SK-N-MC (cell line): Measurements from ENCODE around the gene UQCC2.
A peak's percentile ranks its signal among the peaks of the same experiment; 100 is the strongest.

ENCODE experiments used
- DNase-seq: peaks from one replicate; pipeline ENCODE4 v3.0.0-alpha.2; 2011; ENCODE audit warnings: low read depth, low spot score
- H3K27ac ChIP-seq: fragments of 200-600 bp; sonication (generic); 2 replicates; pipeline ENCODE4 v1.5.1; 2016; ENCODE audit warnings: mixed run types
- H3K36me3 ChIP-seq: fragments of 200-600 bp; sonication (generic); 2 replicates; pipeline ENCODE4 v1.6.1; 2017; ENCODE audit warnings: antibody characterized with exemption, low read length, mixed read lengths; ENCODE audit not compliant: insufficient read depth
- H3K4me3 ChIP-seq: fragments of 200-600 bp; sonication (generic); 2 replicates; pipeline ENCODE4 v1.5.1; 2016
- H3K9ac ChIP-seq: fragments of 200-600 bp; sonication (generic); 2 replicates; pipeline ENCODE4 v1.8.0; 2017; ENCODE audit warnings: mixed run types, mixed read lengths; ENCODE audit not compliant: insufficient read length
- H3K9me3 ChIP-seq: fragments of 200-600 bp; sonication (generic); 2 replicates; pipeline ENCODE4 v1.6.1; 2017; ENCODE audit warnings: low read depth, mild to moderate bottlenecking, antibody characterized with exemption, low read length, moderate library complexity, mixed read lengths
- EZH2 ChIP-seq: fragments of 200-600 bp; sonication (generic); IDR thresholded peaks from one replicate; pipeline ENCODE4 v1.6.1; 2017; ENCODE audit warnings: antibody characterized with exemption
- FOXP2 ChIP-seq: optimal IDR thresholded peaks from 2 replicates; pipeline ENCODE3; 2011; ENCODE audit warnings: mild to moderate bottlenecking, moderate library complexity; ENCODE audit not compliant: insufficient read depth; ENCODE audit errors: extremely low read length, control extremely low read depth
- POLR2AphosphoS5 ChIP-seq: IDR thresholded peaks from 2 replicates; pipeline ENCODE4 v1.6.1; 2012; ENCODE audit warnings: mild to moderate bottlenecking, low read depth, low read length, borderline replicate concordance

UQCC2 gene

DNA sequence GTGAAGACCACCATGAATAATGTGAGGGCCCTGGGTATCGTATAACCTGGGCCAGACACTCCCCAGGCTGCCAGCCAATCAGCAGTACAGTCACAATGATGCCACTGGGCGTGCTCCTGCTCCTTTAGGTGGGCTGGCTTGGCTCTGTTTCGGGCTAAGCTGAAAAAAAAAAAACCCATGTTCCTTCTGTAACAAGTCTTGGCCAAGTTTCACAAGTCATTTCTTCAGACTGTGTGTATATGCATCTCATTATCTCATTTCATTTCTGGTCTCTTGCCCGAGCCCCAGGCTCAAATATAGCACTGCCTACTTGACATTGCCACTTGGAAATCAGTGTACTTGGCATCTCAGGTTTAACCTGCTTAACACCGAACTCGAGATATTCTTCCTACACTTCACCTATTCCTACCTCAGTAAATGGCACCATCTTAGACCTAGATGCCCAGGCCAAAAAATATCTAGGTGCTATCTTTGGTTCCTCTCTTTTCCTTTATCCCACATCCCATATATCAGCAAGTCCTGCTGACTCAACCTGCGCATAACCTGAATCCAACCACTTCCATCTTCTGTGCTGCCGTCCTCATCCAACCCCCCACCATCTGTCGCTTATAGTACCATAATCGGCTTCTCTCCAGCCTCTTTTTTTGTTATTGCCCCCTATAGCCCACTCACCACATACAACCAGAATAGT is 1.8 kb downstream of the UQCC2 start:
- TF ChIP-seq EZH2 (no peak), POLR2AphosphoS5 (no peak; the same call in 1 of the 2 replicates), FOXP2 (no peak)
- H3K9me3 ChIP-seq = no peaks in the 10 kb centered on the region
- H3K36me3 ChIP-seq = peaks cover 32% of the 10 kb centered on the region
- 0 out of 2 replicates have a peak overlapping the region, but pooled peaks have one; percentile 82 for H3K4me3 ChIP-seq
- peak overlapping the region; percentile 96 for H3K9ac ChIP-seq
- no peak overlapping the region for H3K27ac ChIP-seq
- no peak for DNase-seq

DNA sequence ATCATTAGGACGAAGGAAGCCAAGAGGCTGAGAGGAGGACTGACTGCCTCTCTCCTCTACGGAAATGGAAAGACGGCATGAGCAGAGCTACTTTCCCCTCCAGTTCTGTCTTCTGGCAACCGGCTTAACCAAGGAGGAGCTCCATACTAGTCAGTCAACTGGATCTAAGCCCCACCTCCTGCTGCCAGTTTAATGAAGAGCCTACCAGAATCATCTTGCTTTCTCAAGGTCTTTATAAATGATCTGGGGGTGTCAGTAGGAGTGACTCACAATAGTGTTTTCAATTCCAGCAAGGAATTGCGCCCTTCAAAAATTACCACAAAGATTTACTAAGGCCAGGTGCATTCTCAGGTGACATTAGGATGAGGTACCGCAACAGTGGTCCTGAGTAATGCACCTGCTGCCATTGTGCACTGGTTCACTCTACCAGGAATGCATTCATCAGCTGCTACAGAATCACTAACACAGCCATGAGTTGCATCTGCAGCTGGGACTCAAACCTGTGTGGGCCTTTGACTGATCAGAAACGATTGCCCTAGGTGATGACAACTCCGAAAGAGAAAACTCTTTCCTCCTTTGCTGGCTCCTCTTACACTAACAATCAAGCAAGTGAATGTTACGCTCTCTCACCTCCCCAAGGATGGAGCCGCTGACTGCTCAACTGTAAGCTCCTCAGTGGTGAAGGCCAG is 2.8 kb downstream of the UQCC2 start:
- H3K4me3 ChIP-seq = no peak overlapping the region
- H3K9me3 ChIP-seq = no peaks in the 10 kb centered on the region
- peaks cover 34% of the 10 kb centered on the region for H3K36me3 ChIP-seq
- TF ChIP-seq POLR2AphosphoS5 (0 out of 2 replicates have a peak, but pooled peaks have one; percentile 5), FOXP2 (no peak), EZH2 (no peak)
- no peak for DNase-seq
- no peak overlapping the region for H3K9ac ChIP-seq
- H3K27ac ChIP-seq = no peak overlapping the region

DNA sequence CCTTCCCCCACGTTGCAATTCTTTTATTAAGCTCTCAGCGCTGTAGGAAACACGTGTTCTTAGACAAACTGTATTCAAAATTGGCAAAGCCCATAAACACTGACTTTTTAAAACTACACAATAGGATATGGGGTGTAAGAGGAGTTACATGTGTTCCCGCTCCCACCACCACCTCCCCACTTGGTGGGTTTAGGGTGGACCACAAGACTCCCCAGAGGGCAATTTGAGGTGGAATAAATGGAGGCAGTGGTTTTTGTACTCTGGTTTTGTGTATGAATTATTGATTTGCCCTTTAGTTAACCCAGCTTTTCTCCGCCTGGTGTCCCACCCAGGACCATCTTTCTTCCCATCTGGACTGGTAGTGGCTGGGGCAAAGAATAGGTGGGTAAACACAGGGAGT is 3.7 kb downstream of the UQCC2 start:
- Histone ChIP-seq H3K9ac (no peak overlapping the region), H3K4me3 (no peak overlapping the region), H3K9me3 (no peaks in the 10 kb centered on the region), H3K27ac (no peak overlapping the region), H3K36me3 (peaks cover 35% of the 10 kb centered on the region)
- DNase-seq = no peak
- peak; percentile 31; the same call in 1 of the 2 replicates for TF ChIP-seq POLR2AphosphoS5
- no peak for TF ChIP-seq EZH2
- no peak for TF ChIP-seq FOXP2

DNA sequence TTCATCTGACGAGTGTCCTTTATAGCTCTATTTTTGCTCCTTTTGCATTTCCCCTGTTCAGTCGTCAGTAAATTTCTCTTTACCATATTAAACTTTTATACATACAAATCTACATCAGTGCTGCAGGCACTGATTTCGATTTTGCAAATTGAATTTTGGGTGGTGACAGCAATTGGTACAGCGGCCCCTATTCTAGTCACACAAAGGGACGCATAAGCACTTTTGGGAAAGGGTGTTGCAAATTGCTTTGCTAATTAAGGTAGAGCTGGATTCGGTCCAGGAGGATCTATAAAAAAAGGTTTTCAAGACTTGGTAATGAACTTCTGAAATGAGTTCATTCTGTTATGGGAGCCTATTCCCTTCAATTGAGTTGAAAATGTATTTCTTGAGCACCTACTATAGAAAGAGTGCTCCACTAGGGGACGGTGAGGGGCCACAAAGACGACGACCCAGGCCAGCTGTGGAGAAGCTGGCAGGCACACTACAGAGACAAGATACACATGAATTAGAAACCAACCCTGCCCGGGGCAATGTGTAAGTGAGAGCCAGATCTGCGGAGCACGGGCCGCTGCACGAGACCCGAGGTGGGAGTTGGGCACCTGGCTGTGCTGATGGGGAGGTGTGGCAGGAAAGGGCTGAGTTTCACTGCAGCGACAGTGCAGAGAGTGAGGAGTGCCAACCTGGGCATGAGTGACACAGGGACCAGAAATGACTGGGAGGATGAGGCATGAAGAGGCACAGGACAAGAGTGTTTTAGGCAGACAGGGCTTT is 5.4 kb downstream of the UQCC2 start:
- H3K36me3 ChIP-seq = peaks cover 35% of the 10 kb centered on the region
- no peak for DNase-seq
- no peak overlapping the region for H3K4me3 ChIP-seq
- H3K27ac ChIP-seq = no peak overlapping the region
- no peak overlapping the region for H3K9ac ChIP-seq
- TF ChIP-seq FOXP2 (no peak), POLR2AphosphoS5 (peak; percentile 22; the same call in 1 of the 2 replicates)
- H3K9me3 ChIP-seq = no peaks in the 10 kb centered on the region

DNA sequence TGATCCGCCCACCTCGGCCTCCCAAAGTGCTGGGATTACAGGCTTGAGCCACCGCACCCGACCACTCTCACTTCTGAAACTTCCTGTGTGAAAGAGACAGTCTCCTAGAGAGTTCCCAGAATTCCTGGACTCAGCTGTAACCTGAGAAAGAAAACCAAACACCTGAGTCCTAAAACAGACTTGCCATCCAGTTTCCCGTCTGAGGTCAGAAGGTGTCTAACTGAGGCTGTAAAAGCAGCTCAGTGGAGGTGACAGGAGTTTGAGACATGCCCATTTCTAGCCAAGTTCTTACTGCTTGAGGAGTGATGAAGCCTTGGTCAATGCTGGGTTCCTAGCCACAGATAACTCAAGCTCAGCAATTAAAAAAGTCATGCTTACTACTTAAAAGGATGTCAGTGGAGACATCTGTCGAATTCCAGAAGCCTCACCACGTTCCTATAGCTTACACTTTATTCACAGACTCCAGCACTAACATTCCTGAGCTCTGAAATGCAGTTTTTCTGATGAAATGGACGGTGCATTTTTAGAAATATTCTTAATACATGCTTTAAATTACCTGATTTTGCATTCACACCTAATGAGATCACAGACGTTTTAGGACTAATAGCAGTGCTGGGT is 6.1 kb downstream of the UQCC2 start:
- Histone ChIP-seq H3K9ac (no peak overlapping the region), H3K36me3 (peaks cover 36% of the 10 kb centered on the region), H3K27ac (no peak overlapping the region), H3K9me3 (no peaks in the 10 kb centered on the region), H3K4me3 (no peak overlapping the region)
- no peak for DNase-seq
- no peak for TF ChIP-seq FOXP2
- no peak for TF ChIP-seq POLR2AphosphoS5
- TF ChIP-seq EZH2 = no peak

DNA sequence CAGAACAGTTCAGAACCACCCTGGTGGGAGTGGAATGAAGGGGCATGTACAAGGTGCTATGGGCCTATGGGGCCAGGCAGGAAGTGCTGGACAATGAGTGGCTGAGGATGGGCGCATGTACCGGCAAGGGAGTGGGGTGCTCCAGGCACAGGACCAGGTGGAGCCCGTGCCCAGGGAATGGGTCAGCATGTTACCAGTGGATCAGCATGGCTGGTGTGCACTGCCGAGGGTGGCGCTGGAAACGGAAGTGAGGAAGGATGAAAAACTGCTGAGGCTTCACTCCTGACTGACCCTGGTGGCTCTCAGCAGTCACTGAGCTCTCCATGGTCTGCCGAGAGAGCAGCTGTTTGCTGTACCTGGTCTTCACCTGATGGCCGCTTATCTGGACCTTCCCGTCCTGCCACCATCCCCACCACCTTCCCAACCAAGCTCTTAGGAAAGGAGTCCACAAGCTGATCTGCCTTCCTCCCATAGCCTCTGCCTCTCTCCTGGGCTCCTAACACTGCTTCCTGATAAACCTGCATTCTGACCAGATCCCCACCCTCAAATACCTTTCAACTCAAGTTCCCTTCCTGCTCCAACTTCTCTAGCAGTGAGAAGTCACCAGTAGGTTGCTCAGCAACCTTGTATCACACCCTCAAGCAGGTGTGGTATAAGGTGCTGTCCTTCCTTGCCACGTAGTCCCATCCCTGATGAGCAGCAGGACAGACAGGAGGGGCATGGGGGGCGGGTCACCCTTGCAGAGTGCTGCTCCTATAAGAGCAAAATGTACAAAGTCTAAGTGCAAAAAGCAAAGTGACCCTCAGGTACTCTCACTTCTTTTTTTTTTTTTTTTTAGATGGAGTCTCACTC is 7.1 kb downstream of the UQCC2 start:
- Histone ChIP-seq H3K27ac (no peak overlapping the region), H3K4me3 (no peak overlapping the region), H3K9me3 (no peaks in the 10 kb centered on the region), H3K36me3 (peaks cover 36% of the 10 kb centered on the region), H3K9ac (no peak overlapping the region)
- TF ChIP-seq FOXP2 (no peak), POLR2AphosphoS5 (peak; percentile 13; the same call in 1 of the 2 replicates)
- DNase-seq = no peak

DNA sequence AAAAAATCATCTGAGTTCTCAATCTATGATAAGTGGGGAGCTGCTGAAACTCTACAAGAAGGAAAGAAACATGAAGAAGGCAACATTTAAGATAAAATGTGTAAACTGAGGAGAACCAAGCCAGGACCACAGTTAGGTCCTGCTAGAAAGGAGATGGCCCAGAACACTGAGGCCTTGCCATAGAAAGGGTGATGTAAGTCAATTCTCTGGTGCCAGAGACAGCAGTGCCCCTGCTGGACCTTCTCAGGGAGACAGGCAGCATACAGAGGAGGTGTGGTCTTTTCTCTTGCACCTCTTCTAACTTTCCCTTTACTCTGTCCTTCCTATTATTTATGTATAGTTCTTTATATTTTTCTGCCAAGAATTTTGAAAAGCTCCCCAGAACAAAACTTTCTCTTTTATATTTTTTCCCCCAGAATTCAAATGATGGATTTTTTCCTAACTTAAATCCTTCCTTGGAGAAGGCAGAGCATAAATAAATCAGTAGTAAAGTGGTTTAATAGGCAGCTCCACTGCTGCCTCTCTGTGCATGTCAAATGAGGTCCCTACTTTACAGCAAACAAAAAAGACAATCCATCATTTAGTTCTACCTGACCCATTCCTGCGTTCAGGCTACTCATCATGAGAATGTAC is 9.0 kb downstream of the UQCC2 start:
- no peak for DNase-seq
- H3K27ac ChIP-seq = no peak overlapping the region
- TF ChIP-seq EZH2 = no peak
- H3K9me3 ChIP-seq = no peaks in the 10 kb centered on the region
- no peak overlapping the region for H3K4me3 ChIP-seq
- no peak overlapping the region for H3K9ac ChIP-seq
- peaks cover 35% of the 10 kb centered on the region for H3K36me3 ChIP-seq
